ENCODE results near the gene COPS6. TPM values are rescaled to one million over a fixed set of nuclear protein-coding genes. Genes with fewer than 3 reads are reported as not detected.

COPS6 gene
- total and polyA plus RNA-seq, 4 donors = 59.9 to 167 (median 113) TPM

GRCh38 chr7:100109521-100110163 is 20.9 kb downstream of the COPS6 start:
- H3K36me3 ChIP-seq (ENCODE audit: control insufficient read depth, insufficient read depth, low read length) = peaks cover 100% of the 10 kb centered on the region
- no peaks in the 10 kb centered on the region for H3K4me1 ChIP-seq (ENCODE audit: control insufficient read depth, insufficient read depth, low read length)
- 83% methylated on average over 12 of the region's 12 CpGs for WGBS (ENCODE audit: insufficient coverage)
- H3K4me3 ChIP-seq (ENCODE audit: low read depth, low read length) = no peak overlapping the region
- no peak overlapping the region for H3K27ac ChIP-seq (ENCODE audit: low read depth, low read length)
- no peaks in the 10 kb centered on the region for H3K27me3 ChIP-seq (ENCODE audit: control insufficient read depth, insufficient read depth, low read length)
- no peak for DNase-seq (ENCODE audit: low read depth in 4 of 6, low spot score in 6 of 6)
- H3K9me3 ChIP-seq (ENCODE audit: control insufficient read depth, insufficient read depth, low read length) = no peaks in the 10 kb centered on the region

GRCh38 chr7:100111156-100111555 is 22.4 kb downstream of the COPS6 start:
- no peak for DNase-seq (ENCODE audit: low read depth in 4 of 6, low spot score in 6 of 6)
- 94% methylated on average over 6 of the region's 7 CpGs for WGBS (ENCODE audit: insufficient coverage)
- Histone ChIP-seq H3K4me3 (ENCODE audit: low read depth, low read length) (no peak overlapping the region), H3K27ac (ENCODE audit: low read depth, low read length) (no peak overlapping the region), H3K36me3 (ENCODE audit: control insufficient read depth, insufficient read depth, low read length) (peaks cover 93% of the 10 kb centered on the region), H3K27me3 (ENCODE audit: control insufficient read depth, insufficient read depth, low read length) (no peaks in the 10 kb centered on the region), H3K9me3 (ENCODE audit: control insufficient read depth, insufficient read depth, low read length) (no peaks in the 10 kb centered on the region), H3K4me1 (ENCODE audit: control insufficient read depth, insufficient read depth, low read length) (no peaks in the 10 kb centered on the region)

DNA sequence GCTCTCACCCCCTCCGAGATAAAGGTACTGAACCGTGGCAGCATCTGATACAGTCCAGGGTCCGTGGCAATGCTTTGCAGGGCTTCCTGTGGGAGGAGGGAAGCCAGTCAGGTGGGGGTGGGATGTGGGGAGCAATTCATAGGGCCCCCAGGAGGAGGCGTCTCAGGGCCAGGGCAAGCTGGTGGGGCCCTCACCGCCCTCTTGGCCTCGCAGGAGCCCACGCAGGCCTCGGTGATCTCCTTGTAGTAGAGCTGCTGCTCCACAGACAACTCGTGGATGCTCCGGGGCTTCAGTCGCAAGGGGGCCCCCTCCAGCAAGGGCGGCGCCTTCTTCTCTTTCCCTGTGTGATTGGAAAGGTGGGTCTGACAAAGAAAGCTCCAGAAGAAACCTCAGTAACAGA is 23.1 kb downstream of the COPS6 start:
- Histone ChIP-seq H3K27ac (ENCODE audit: low read depth, low read length) (no peak overlapping the region), H3K36me3 (ENCODE audit: control insufficient read depth, insufficient read depth, low read length) (peaks cover 91% of the 10 kb centered on the region), H3K27me3 (ENCODE audit: control insufficient read depth, insufficient read depth, low read length) (no peaks in the 10 kb centered on the region), H3K4me1 (ENCODE audit: control insufficient read depth, insufficient read depth, low read length) (no peaks in the 10 kb centered on the region), H3K4me3 (ENCODE audit: low read depth, low read length) (no peak overlapping the region), H3K9me3 (ENCODE audit: control insufficient read depth, insufficient read depth, low read length) (no peaks in the 10 kb centered on the region)
- 95% methylated on average over 6 of the region's 13 CpGs for WGBS (ENCODE audit: insufficient coverage)
- no peak for DNase-seq (ENCODE audit: low read depth in 4 of 6, low spot score in 6 of 6)

- Histone ChIP-seq H3K9me3 (ENCODE audit: control insufficient read depth, insufficient read depth, low read length) (no peaks in the 10 kb centered on the region), H3K4me1 (ENCODE audit: control insufficient read depth, insufficient read depth, low read length) (peaks cover 10% of the 10 kb centered on the region), H3K36me3 (ENCODE audit: control insufficient read depth, insufficient read depth, low read length) (peaks cover 63% of the 10 kb centered on the region), H3K4me3 (ENCODE audit: low read depth, low read length) (no peak overlapping the region), H3K27me3 (ENCODE audit: control insufficient read depth, insufficient read depth, low read length) (no peaks in the 10 kb centered on the region), H3K27ac (ENCODE audit: low read depth, low read length) (no peak overlapping the region)
- no peak for DNase-seq (ENCODE audit: low read depth in 4 of 6, low spot score in 6 of 6)
- 94% methylated on average over 7 of the region's 7 CpGs for WGBS (ENCODE audit: insufficient coverage)
Observed at GRCh38 chr7:100115026-100115425, 26.3 kb downstream of the COPS6 start.

DNA sequence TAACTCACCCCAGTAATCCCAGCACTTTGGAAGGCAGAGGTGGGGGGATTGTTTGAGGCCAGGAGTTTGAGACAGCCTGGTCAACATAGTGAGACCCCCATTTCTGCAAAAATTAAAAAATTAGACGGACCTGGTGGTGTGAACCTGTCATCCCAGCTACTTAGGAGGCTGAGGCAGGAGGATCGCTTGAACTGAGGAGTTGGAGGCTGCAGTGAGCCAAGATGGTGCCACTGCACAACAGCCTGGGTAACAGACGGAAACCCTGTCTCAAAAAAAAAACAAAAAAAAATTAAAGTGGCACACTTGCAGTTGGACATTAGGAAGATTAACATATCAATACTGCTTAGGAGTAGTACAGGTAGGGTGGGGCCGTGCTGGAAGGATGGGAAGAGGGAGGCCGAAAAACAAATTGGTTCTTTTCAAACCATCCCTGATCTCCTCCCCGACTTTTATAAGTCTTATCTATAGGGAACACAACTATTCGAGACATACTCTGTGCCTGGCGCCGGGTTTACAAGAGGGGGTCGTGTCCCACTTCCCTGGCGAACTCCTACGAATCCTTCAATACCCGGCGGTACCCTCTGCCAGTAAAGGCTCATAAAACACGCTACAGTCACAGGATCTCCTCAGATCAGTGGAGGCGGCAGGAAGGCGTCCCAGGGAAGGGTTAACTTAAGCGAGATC is 29.8 kb downstream of the COPS6 start:
- no peaks in the 10 kb centered on the region for H3K27me3 ChIP-seq (ENCODE audit: control insufficient read depth, insufficient read depth, low read length)
- peak overlapping the region; percentile 95 for H3K27ac ChIP-seq (ENCODE audit: low read depth, low read length)
- peaks cover 17% of the 10 kb centered on the region for H3K4me1 ChIP-seq (ENCODE audit: control insufficient read depth, insufficient read depth, low read length)
- no peaks in the 10 kb centered on the region for H3K9me3 ChIP-seq (ENCODE audit: control insufficient read depth, insufficient read depth, low read length)
- peak overlapping the region; percentile 96 for H3K4me3 ChIP-seq (ENCODE audit: low read depth, low read length)
- no peak for DNase-seq (ENCODE audit: low read depth in 4 of 6, low spot score in 6 of 6)
- peaks cover 42% of the 10 kb centered on the region for H3K36me3 ChIP-seq (ENCODE audit: control insufficient read depth, insufficient read depth, low read length)
- 25% methylated on average over 16 of the region's 18 CpGs for WGBS (ENCODE audit: insufficient coverage)

GRCh38 chr7:100119072-100119969 is 30.6 kb downstream of the COPS6 start, which contains the start of the genes CNPY4 and TAF6:
TSS of gene CNPY4 (plus strand) at chr7:100119634. CDS start at chr7:100119745, 111 bp downstream.
TSS of gene TAF6 (minus strand) at chr7:100119358. CDS start at chr7:100114209, 5,149 bp downstream.
- peak within 1 kb of the TSS; percentile 96 for H3K4me3 ChIP-seq (ENCODE audit: low read depth, low read length)
- H3K36me3 ChIP-seq (ENCODE audit: control insufficient read depth, insufficient read depth, low read length) = peaks cover 34% of the 10 kb centered on the region
- peak within 1 kb of the TSS; percentile 95 for H3K27ac ChIP-seq (ENCODE audit: low read depth, low read length)
- peaks cover 17% of the 10 kb centered on the region for H3K4me1 ChIP-seq (ENCODE audit: control insufficient read depth, insufficient read depth, low read length)
- no peaks in the 10 kb centered on the region for H3K9me3 ChIP-seq (ENCODE audit: control insufficient read depth, insufficient read depth, low read length)
- peak; percentile 92 to 99 (median 94) for DNase-seq (ENCODE audit: low read depth in 4 of 6, low spot score in 6 of 6)
- no peaks in the 10 kb centered on the region for H3K27me3 ChIP-seq (ENCODE audit: control insufficient read depth, insufficient read depth, low read length)
- WGBS (ENCODE audit: insufficient coverage) = under 1% methylated on average over 39 of the region's 49 CpGs

GRCh38 chr7:100119970-100120732 is 31.4 kb downstream of the COPS6 start:
- H3K9me3 ChIP-seq (ENCODE audit: control insufficient read depth, insufficient read depth, low read length) = no peaks in the 10 kb centered on the region
- peak in 4 of 6 donors; percentile 62 to 93 (median 77) for DNase-seq (ENCODE audit: low read depth in 4 of 6, low spot score in 6 of 6)
- peaks cover 17% of the 10 kb centered on the region for H3K4me1 ChIP-seq (ENCODE audit: control insufficient read depth, insufficient read depth, low read length)
- peaks cover 32% of the 10 kb centered on the region for H3K36me3 ChIP-seq (ENCODE audit: control insufficient read depth, insufficient read depth, low read length)
- H3K27ac ChIP-seq (ENCODE audit: low read depth, low read length) = peak overlapping the region; percentile 95
- H3K27me3 ChIP-seq (ENCODE audit: control insufficient read depth, insufficient read depth, low read length) = no peaks in the 10 kb centered on the region
- 9% methylated on average over 14 of the region's 19 CpGs for WGBS (ENCODE audit: insufficient coverage)
- H3K4me3 ChIP-seq (ENCODE audit: low read depth, low read length) = peak overlapping the region; percentile 96

DNA sequence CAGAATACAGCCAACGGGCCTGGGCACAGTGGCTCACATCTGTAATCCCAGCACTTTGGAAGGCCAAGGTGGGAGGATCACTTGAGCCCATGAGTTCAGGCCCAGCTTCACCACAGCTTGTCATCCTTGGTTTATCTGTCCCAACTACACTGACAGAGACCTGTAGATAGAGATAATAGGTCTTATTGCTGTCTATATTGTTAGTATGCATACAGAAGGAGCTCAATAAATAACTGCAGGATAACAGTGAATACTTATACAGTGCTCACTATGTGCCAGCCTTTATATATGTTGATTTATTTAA is 31.9 kb downstream of the COPS6 start:
- H3K4me1 ChIP-seq (ENCODE audit: control insufficient read depth, insufficient read depth, low read length) = peaks cover 22% of the 10 kb centered on the region
- peaks cover 31% of the 10 kb centered on the region for H3K36me3 ChIP-seq (ENCODE audit: control insufficient read depth, insufficient read depth, low read length)
- no peaks in the 10 kb centered on the region for H3K9me3 ChIP-seq (ENCODE audit: control insufficient read depth, insufficient read depth, low read length)
- H3K27ac ChIP-seq (ENCODE audit: low read depth, low read length) = peak overlapping the region; percentile 95
- WGBS (ENCODE audit: insufficient coverage) = 50% methylated on average over 1 of the region's 1 CpG
- DNase-seq (ENCODE audit: low read depth in 4 of 6, low spot score in 6 of 6) = no peak
- peak overlapping the region; percentile 96 for H3K4me3 ChIP-seq (ENCODE audit: low read depth, low read length)
- no peaks in the 10 kb centered on the region for H3K27me3 ChIP-seq (ENCODE audit: control insufficient read depth, insufficient read depth, low read length)

GRCh38 chr7:100122067-100122466 is 33.3 kb downstream of the COPS6 start:
- Histone ChIP-seq H3K36me3 (ENCODE audit: control insufficient read depth, insufficient read depth, low read length) (peaks cover 26% of the 10 kb centered on the region), H3K27ac (ENCODE audit: low read depth, low read length) (no peak overlapping the region), H3K4me3 (ENCODE audit: low read depth, low read length) (no peak overlapping the region), H3K9me3 (ENCODE audit: control insufficient read depth, insufficient read depth, low read length) (no peaks in the 10 kb centered on the region), H3K4me1 (ENCODE audit: control insufficient read depth, insufficient read depth, low read length) (peaks cover 34% of the 10 kb centered on the region), H3K27me3 (ENCODE audit: control insufficient read depth, insufficient read depth, low read length) (no peaks in the 10 kb centered on the region)
- DNase-seq (ENCODE audit: low read depth in 4 of 6, low spot score in 6 of 6) = no peak
- no CpG with 5 or more reads among the region's 13 CpGs for WGBS (ENCODE audit: insufficient coverage)
